ES-I3 (cell line): ENCODE data around the gene UGT1A4.

Experiments
- H3K36me3 ChIP-seq: 2 replicates; pipeline ENCODE4 v1.6.1; 2013; ENCODE audit warnings: mild to moderate bottlenecking, low read length, control low read depth, moderate library complexity; ENCODE audit not compliant: insufficient read depth
- H3K4me1 ChIP-seq: 2 replicates; pipeline ENCODE4 v1.6.1; 2013; ENCODE audit warnings: mild to moderate bottlenecking, control low read depth, low read length; ENCODE audit not compliant: insufficient read depth
- H3K9ac ChIP-seq: 2 replicates; pipeline ENCODE4 v1.6.1; 2013; ENCODE audit warnings: low read depth, mild to moderate bottlenecking, low read length, moderate library complexity
- H3K9me3 ChIP-seq: 2 replicates; pipeline ENCODE4 v1.6.1; 2013; ENCODE audit warnings: mild to moderate bottlenecking, low read length, moderate library complexity; ENCODE audit not compliant: control insufficient read depth, insufficient read depth

Gene UGT1A4

DNA sequence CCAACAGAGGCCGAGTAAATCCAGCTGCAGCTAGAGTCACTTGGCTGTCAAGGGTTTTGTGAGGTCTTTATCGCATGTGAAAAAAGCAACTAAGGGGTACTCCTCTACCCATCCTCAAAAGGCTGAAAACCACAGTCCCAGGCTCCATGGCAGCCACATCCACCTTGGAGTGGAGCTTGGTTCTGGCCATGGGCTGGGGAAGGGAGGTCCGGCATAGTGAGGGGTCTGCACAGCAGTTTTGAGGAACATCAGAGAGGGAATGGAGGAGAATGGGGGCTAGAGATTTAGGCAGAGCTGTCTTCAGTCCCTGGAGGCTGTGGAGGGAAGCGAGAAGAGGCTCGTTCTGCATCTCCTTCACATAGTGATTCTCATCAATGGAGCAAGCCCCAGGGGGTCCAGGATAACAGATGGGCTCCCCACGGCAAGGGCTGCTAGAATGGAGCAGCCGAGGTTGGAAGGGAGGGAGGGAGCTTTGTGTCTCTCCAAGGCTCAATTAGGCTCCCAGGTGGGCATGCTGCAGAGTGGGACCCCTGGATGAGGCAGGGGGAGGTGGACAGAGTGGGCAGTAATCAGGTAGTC, 80.6 kb downstream of the UGT1A4 start:
- Histone ChIP-seq H3K36me3 (no peaks in the 10 kb centered on the region), H3K9ac (no peak overlapping the region), H3K4me1 (no peaks in the 10 kb centered on the region), H3K9me3 (no peaks in the 10 kb centered on the region)

DNA sequence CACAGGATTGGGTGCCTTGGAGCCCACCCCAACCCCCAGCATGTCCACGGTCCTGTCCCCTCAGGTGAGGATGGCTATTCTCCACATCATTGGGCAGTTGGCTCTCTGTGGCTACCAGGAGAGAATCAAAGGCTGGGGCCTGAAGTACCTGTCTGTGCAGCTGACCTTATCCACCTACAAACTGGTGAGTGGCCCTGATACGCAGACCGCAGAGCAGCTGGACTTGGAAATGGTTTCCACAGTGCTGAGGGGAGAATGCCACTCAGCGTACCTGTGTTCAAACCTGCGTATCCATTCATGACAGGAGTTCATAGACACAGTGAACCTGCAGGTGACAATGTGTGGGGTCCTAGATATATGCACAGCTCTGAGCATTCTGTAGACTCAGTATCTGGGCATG, 81.2 kb downstream of the UGT1A4 start:
- H3K9ac ChIP-seq, result no peak overlapping the region

DNA sequence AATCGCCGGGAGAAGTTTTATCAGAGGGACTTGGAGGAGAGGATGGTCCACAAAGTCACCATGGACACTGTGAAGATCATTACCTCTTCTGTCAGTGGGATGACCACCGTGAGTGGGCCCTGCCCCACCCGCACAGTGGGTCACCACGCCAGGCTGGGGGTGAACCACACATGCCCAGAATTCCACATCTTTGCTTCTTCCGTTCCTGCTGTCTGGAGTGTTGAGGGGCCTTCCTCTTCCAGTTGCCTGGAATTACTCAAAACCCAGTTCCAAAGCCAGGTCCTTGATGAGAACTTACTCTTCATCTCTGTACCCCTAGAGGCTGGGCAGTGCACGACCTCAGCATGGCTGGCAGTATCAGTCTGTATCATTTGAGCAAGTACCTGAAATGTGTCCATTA, 81.7 kb downstream of the UGT1A4 start:
- no peak overlapping the region for H3K9ac ChIP-seq

More for the DNA sequence above, 81.2 kb downstream of the UGT1A4 start:
- no peaks in the 10 kb centered on the region for H3K9me3 ChIP-seq
- H3K36me3 ChIP-seq, result no peaks in the 10 kb centered on the region
- H3K4me1 ChIP-seq, result no peaks in the 10 kb centered on the region

DNA sequence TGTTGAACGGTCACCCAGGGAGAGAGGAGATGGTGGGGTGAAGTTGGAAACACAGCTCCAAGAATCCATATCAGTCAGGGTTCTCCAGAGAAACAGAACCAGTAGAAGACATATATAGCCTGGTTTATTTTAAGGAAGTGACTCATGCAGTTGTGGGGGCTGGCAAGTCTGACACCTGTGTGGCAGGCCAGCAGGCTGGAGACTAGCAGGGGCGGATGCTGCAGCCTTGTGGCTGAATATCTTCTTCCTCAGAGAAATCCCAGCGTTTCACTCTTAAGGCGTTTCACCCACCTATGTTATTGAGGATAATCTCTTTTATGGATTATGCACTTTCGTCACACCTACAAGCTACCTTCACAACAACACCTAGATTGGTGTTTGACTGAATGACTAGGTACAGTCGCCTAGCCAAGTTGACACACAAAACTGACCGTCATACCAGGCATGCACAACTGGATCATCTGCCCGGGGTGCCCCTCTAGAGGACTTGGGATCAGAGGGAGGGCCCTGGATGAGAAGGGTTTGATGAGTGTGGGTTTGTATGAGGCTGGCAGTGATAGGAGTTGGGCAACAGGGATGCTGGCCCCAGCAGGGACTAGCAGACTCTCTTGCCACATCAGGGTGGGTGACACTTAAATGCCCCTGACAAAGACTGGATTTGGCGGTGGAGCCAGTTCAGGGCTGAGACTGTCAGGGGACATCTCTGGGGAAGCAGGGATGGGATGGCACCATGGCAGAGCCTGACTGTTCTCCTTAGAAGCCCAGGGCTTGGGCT, 83.0 kb downstream of the UGT1A4 start:
- Histone ChIP-seq H3K9ac (no peak overlapping the region), H3K9me3 (no peaks in the 10 kb centered on the region), H3K36me3 (no peaks in the 10 kb centered on the region), H3K4me1 (no peaks in the 10 kb centered on the region)

More for the DNA sequence above, 81.7 kb downstream of the UGT1A4 start:
- H3K36me3 ChIP-seq, result no peaks in the 10 kb centered on the region
- no peaks in the 10 kb centered on the region for H3K9me3 ChIP-seq
- no peaks in the 10 kb centered on the region for H3K4me1 ChIP-seq

DNA sequence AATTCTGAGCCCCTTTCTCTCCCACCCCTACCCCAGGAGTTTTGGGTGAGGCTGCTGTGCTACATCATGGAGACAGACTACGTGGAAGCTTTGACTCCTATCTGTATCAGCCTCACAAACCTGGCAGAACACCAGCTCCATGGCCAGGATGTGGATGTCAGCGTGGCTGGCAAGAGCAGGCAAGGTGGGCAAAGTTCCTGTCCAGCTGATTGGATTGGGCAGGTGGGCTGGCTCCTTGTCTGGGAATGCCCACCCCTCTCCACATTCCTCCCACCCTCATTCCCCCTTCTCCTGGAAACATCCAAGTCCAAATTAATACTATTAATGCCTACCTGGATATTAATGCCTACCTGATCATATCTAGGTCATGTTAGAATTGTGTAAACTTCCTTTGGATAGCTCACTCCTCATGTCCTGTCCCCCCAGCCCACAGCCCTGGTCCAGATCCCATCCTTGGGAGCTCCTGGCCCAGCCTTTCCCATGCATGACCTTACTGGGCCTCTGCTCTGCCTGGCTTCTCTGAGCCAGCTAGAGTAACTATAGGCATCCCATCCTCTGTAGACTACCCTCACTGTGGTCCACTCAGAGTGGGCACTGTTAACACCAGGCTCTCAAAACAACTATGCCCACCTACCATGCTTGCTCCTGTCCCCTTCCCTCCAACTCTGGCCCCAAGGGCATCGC, 83.7 kb downstream of the UGT1A4 start:
- H3K9me3 ChIP-seq, result no peaks in the 10 kb centered on the region; the same call in 1 of the 2 replicates
- no peak overlapping the region for H3K9ac ChIP-seq
- H3K4me1 ChIP-seq, result no peaks in the 10 kb centered on the region
- H3K36me3 ChIP-seq, result no peaks in the 10 kb centered on the region

DNA sequence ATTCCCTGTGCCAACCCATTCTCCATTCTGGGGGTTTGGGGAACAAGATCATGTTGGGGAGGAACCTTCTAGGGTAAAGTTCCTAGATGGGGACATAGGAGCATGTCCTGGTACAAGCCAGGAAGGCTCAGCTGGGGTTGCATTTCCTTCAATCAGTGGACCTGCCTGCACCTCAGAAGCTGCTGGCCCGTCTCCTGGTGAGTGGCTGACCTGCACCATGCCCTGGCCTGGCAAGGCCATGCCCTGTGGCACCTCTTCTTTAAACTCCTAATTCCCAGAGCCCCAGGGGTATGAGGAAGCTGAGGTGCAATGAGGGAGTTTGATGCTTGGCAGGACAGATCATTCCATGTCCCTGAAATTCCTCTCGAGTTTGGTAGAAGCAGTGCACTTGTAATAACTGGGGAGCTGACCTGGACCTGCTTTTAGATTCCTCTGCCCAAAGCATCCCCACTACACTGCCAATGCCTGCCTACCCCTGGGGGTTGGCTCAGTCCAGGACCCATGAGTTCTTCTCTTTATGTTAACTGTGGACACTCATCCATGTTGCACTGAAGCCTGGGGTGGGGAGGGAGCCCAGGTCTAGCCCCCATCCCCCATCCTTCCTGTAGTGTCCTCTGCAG, 84.9 kb downstream of the UGT1A4 start:
- H3K9me3 ChIP-seq, result no peaks in the 10 kb centered on the region; the same call in 1 of the 2 replicates
- no peaks in the 10 kb centered on the region for H3K4me1 ChIP-seq
- no peak overlapping the region for H3K9ac ChIP-seq
- no peaks in the 10 kb centered on the region for H3K36me3 ChIP-seq

DNA sequence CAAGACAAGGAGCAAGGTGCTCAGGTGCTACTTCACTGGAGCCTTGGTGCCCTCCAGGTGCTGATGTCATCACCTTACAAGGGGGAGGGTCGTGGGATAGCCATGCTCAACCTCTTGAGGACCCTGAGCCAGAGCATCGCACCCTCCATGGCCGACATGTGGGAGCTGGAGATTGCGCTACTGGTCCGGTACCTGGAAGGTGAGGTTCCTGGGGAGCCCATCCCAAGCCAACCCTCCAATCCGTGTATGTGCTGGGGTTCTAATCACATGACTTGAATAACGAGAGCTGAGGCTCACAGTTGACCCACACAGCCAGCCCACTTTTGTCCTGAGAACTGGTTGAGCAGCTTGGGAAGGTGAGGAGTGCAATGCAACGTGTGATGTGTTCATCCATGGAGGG, 85.5 kb downstream of the UGT1A4 start:
- H3K9ac ChIP-seq, result no peak overlapping the region
- no peaks in the 10 kb centered on the region for H3K4me1 ChIP-seq
- no peaks in the 10 kb centered on the region; the same call in 1 of the 2 replicates for H3K9me3 ChIP-seq
- no peaks in the 10 kb centered on the region for H3K36me3 ChIP-seq

DNA sequence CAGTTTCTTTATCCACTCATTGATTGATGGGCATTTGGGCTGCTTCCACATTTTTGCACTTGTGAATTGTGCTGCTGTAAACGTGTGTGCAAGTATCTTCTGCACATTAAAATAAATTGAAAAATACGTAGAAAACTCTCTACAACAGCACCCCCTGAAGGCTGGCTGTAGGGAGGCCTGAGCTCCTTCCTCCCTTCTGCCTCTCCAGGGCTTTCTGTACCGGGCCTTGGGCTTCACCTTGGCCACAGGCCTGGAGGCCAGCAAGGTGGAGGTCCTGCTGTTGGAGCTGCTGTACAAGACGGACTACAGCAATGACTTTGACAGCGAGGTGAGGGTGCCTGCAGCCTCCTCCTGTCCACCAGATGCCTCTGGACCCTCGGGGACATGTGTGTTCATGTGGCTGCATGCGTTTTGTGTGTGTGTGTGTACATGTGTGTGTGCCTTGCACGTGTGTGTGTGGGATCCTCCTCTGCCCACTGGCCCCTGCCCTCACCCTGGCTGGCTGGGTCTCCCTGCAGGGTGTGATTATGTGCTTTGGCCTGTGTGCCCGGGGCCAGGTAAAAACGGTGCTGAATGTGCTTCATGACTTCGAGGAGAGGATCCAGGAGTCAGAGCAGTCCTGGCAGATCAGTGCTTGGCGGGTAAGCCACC, 88.8 kb downstream of the UGT1A4 start:
- Histone ChIP-seq H3K9ac (no peak overlapping the region), H3K9me3 (no peaks in the 10 kb centered on the region; the same call in 1 of the 2 replicates), H3K36me3 (no peaks in the 10 kb centered on the region), H3K4me1 (no peaks in the 10 kb centered on the region)

DNA sequence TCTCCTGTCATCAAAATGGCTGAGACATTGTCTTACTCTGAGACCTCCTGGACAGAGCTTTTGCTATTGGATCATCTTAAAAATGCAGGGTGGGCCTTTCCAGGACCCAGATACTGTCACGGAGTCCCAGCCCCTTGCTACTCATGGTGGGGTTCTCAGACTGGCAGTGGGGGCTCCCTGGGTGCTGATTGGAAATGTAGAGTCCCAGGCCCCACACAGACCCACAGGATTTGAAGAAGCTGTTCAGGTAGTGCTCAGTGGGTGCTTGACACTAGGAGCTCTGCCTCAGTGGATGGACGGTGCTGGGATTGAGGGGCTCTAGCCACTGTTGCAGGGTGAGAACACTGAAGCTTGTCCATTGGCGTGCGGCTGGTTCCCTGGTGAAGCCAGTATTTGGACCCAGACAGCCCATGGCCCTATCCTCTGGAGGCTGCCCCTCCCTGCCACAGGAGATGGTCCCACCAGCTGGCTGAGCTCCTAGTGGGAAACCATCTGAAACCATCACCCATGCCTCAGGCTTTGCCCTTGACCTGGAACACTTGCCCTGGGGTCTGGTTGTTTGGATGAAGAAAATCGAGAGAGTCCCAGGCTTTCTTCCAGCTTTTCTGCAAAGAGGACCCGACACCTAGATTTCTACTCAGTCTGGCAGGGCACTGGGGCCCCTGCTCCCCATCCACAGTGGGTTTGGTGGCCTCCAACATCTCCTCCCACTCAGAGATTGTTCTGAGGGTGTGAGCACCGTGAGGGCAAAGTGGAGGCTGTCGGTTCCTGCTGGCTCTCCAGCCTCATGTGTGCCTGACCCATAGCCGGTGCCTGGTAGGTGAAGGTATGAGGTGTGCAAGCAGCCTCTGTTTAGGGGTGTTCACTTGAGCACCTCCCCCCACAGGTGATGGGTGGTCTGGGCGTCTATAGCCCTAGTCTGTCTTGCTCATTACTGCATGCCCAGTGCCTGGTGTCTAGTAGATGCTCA, 89.7 kb downstream of the UGT1A4 start:
- H3K36me3 ChIP-seq, result no peaks in the 10 kb centered on the region
- no peaks in the 10 kb centered on the region; the same call in 1 of the 2 replicates for H3K9me3 ChIP-seq

DNA sequence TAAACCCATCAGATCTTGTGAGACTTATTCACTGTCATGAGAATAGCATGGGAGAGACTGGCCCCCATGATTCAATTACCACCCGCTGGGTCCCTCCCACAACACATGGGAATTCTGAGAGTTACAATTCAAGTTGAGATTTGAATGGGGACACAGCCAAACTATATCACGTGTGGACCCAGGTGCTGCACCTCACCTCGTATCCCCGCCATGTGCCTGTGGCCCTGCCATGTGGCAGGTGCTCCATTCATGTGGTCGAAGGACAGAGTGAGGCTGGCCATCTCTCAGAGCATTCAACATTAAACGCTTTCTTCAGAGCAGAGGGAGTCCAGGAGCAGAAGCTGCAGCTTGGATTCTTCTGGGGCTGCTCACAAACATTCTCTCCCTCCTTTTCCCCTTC, 91.8 kb downstream of the UGT1A4 start:
- no peaks in the 10 kb centered on the region for H3K36me3 ChIP-seq
- H3K9me3 ChIP-seq, result no peaks in the 10 kb centered on the region; the same call in 1 of the 2 replicates
- H3K9ac ChIP-seq, result no peak overlapping the region
- H3K4me1 ChIP-seq, result no peaks in the 10 kb centered on the region

More for the DNA sequence above, 89.7 kb downstream of the UGT1A4 start:
- no peak overlapping the region for H3K9ac ChIP-seq
- no peaks in the 10 kb centered on the region for H3K4me1 ChIP-seq

DNA sequence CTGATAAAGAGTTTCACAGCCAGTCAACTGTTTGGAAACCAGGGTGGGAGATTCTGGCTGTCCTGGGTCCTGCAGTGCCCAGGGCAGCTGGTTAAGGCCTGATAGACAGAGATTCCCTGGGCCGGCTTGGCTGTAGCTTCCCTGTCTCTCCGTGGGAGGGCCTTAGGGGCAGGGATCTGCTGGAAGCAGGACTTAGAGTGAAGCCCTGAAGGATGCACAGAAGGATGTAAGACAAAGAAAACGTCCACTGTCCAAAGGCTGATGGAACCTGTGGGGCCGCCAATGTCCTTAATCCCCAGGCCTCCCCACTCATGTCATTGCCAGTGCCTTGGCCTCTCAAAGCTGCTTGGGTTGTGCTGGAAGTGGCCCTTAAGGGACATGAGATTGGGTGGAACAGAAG, 92.6 kb downstream of the UGT1A4 start:
- H3K9ac ChIP-seq, result no peak overlapping the region
- no peaks in the 10 kb centered on the region for H3K4me1 ChIP-seq
- no peaks in the 10 kb centered on the region for H3K36me3 ChIP-seq
- no peaks in the 10 kb centered on the region; the same call in 1 of the 2 replicates for H3K9me3 ChIP-seq

DNA sequence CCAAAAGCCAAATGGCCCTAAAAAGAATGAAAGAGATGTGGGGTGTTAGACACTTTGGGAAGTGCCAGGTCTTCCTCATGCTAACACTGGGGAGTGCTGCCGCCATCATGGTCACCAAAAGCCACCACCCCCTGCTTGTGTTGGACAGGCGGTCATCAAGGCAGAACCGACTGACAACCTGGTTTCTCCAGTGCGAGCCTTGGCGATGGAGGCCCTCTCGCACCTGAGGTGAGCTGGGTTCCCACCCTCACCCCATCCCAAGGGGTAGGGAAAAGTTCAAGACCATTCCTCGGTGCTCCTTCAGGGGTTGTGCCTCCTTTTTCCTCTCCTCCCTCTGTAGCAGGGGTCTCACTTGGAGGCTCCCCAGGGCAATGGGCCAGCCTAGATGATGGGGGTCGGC, 93.2 kb downstream of the UGT1A4 start:
- Histone ChIP-seq H3K4me1 (no peaks in the 10 kb centered on the region), H3K36me3 (no peaks in the 10 kb centered on the region), H3K9me3 (no peaks in the 10 kb centered on the region; the same call in 1 of the 2 replicates), H3K9ac (no peak overlapping the region)
